GM12878 (cell line): ENCODE data around the gene ENDOD1. TPM values are rescaled to one million over a fixed set of nuclear protein-coding genes. Genes with fewer than 3 reads are reported as not detected.

Experiments used
- ATAC-seq: fragments of 200-7000 bp; cut with Tn5 transposase; 3 replicates; pipeline ENCODE4 v1.9.1; 2020; ENCODE audit warnings: mild to moderate bottlenecking, moderate library complexity
- BruUV-seq: library from RNA; stranded (reverse); fragments of 400-500 nt; replicated peaks from 2 replicates; lab custom pipeline; 2021; lab: Mats Ljungman, UMichigan
- CTCF ChIA-PET: fragments of 300-600 bp; sonication (Branson Sonifier 250); formaldehyde crosslinking; extraction: SDS; loops from one replicate; lab custom pipeline; 2021; ENCODE audit warnings: inconsistent platforms; lab: Yijun Ruan, JAX
- POLR2A ChIA-PET: fragments of 350-600 bp; formaldehyde crosslinking; extraction: SDS; loops from one replicate; lab custom pipeline; 2021; ENCODE audit warnings: inconsistent platforms; lab: Charles Lee
- RAD21 ChIA-PET: fragments of 300-600 bp; sonication (Branson Sonifier 250); formaldehyde crosslinking; loops from one replicate; lab custom pipeline; 2023; ENCODE audit warnings: antibody characterized with exemption; ENCODE audit not compliant: unreplicated experiment; lab: Charles Lee
- SMC1A ChIA-PET: fragments of 300-600 bp; sonication (Branson Sonifier 250); formaldehyde crosslinking; loops from one replicate; lab custom pipeline; 2023; ENCODE audit not compliant: unreplicated experiment, uncharacterized antibody; lab: Charles Lee
- DNase-seq: peaks from one replicate; pipeline ENCODE4 v3.0.0-alpha.2; 2011; ENCODE audit warnings: low read depth, low spot score
- FAIRE-seq: peaks from 3 replicates; lab custom pipeline; 2011; peaks lifted over from hg19 to GRCh38; lab: Jason Lieb, UNC
- H2AFZ ChIP-seq: 2 replicates; pipeline ENCODE4 v1.6.0; 2011; ENCODE audit warnings: low read depth, low read length, control low read depth; ENCODE audit not compliant: control insufficient read depth
- H3K27ac ChIP-seq: 2 replicates; pipeline ENCODE4 v1.5.1; 2011; ENCODE audit warnings: control low read depth; ENCODE audit not compliant: control insufficient read depth, insufficient read depth
- H3K27me3 ChIP-seq, 2 experiments: replicated peaks in 1 of 2; 2 replicates each; pipeline versions ENCODE4 v1.6.0 to v1.6.1; 2011; ENCODE audit warnings: low read length in 1 of 2; ENCODE audit not compliant: control insufficient read depth in 2 of 2, insufficient read depth in 2 of 2
- H3K36me3 ChIP-seq, 2 experiments: 2 replicates each; pipeline ENCODE4 v1.5.1; 2011; ENCODE audit warnings: low read length in 1 of 2; ENCODE audit not compliant: control insufficient read depth in 2 of 2, insufficient read depth in 2 of 2
- H3K4me1 ChIP-seq: 2 replicates; pipeline ENCODE4 v1.6.1; 2011; ENCODE audit warnings: mild to moderate bottlenecking, low read length, moderate library complexity, mixed read lengths; ENCODE audit not compliant: control insufficient read depth, insufficient read depth
- H3K4me2 ChIP-seq: 2 replicates; pipeline ENCODE4 v1.6.0; 2011; ENCODE audit warnings: control low read depth; ENCODE audit not compliant: control insufficient read depth, insufficient read depth
- H3K4me3 ChIP-seq: fragments of 200-600 bp; sonication (generic); 2 replicates; pipeline ENCODE4 v1.5.1; 2016
- H3K79me2 ChIP-seq: 2 replicates; pipeline ENCODE4 v1.6.0; 2011; ENCODE audit warnings: low read length; ENCODE audit not compliant: control insufficient read depth, insufficient read depth
- H3K9ac ChIP-seq: 2 replicates; pipeline ENCODE4 v1.8.0; 2011; ENCODE audit warnings: low read length, control low read depth, mixed read lengths; ENCODE audit not compliant: control insufficient read depth, insufficient read depth
- H3K9me3 ChIP-seq: replicated peaks from 3 replicates; pipeline ENCODE4 v1.5.1; 2011; ENCODE audit warnings: mild to moderate bottlenecking, low read length; ENCODE audit not compliant: control insufficient read depth, insufficient read depth
- H4K20me1 ChIP-seq: 2 replicates; pipeline ENCODE4 v1.6.0; 2011; ENCODE audit not compliant: control insufficient read depth, insufficient read depth
- CHD2 ChIP-seq: IDR thresholded peaks from 2 replicates; pipeline ENCODE4 v1.6.1; 2011; ENCODE audit warnings: low read depth, low read length, improper control_type of control experiment, borderline replicate concordance
- HDAC6 ChIP-seq: fragments of 200-600 bp; sonication (generic); IDR thresholded peaks from one replicate; pipeline ENCODE4 v1.8.0; 2017; ENCODE audit warnings: antibody characterized with exemption; ENCODE audit not compliant: unreplicated experiment
- IKZF1 ChIP-seq: fragments of 450-650 bp; conservative IDR thresholded peaks from 2 replicates; pipeline ENCODE4 v1.6.1; 2017; ENCODE audit warnings: antibody characterized with exemption, mild to moderate bottlenecking
- RBBP5 ChIP-seq: fragments of 200-600 bp; sonication (generic); conservative IDR thresholded peaks from 2 replicates; pipeline ENCODE4 v1.6.1; 2016
- REST ChIP-seq: IDR thresholded peaks from 2 replicates; pipeline ENCODE4 v1.6.1; 2012; ENCODE audit warnings: mild to moderate bottlenecking, low read depth, low read length
- SMAD5 ChIP-seq: IDR thresholded peaks from 2 replicates; pipeline ENCODE4 v1.6.1; 2016; ENCODE audit warnings: antibody characterized with exemption, low read depth
- STAT1 ChIP-seq: fragments of 450-650 bp; conservative IDR thresholded peaks from 2 replicates; pipeline ENCODE4 v1.6.1; 2014; ENCODE audit warnings: antibody characterized with exemption, mild to moderate bottlenecking
- WGBS: methylation state at CpG from one replicate; pipeline ENCODE4 v1.1.6; 2016; ENCODE audit warnings: low lambda C conversion rate; ENCODE audit not compliant: insufficient replicate concordance, insufficient coverage; ENCODE audit errors: missing lambda C conversion rate; 5-methylcytosine and 5-hydroxymethylcytosine counted together
- in situ Hi-C: fragments of 300-500 bp; cut with MboI; formaldehyde crosslinking; loops from 9 replicates; pipeline ENCODE4 v1.14.3; 2018; ENCODE audit warnings: mixed read lengths
- intact Hi-C: fragments of 100-400 bp; cut with micrococcal nuclease; formaldehyde crosslinking; loops from one replicate; pipeline ENCODE4 v1.14.2; 2022; ENCODE audit not compliant: unreplicated experiment
- polyA plus RNA-seq, 11 experiments: library from polyadenylated mRNA; depleted of rRNA in 4 of 11; unstranded in 6 of 11; stranded (reverse) in 5 of 11; fragments of >200 nt; fragmentation: Nextera tagmentation in 4 of 11; fragmentation: Illumina TruSeq in 1 of 11; extraction: Ambion mirVana in 4 of 11; extraction: Trizol in 1 of 11; gene quantifications; 1 replicate in 1 of 11; 2 replicates in 10 of 11; pipeline versions ENCODE4 v1.2.1 to v1.2.3, GENCODE V29; 2011 to 2016; ENCODE audit warnings: inconsistent platforms in 2 of 11, missing spikeins in 2 of 11, low read depth in 1 of 11
- total RNA-seq, 4 experiments: library from RNA; depleted of rRNA in 3 of 4; stranded (reverse); fragments of >200 nt in 3 of 4; fragmentation: Illumina TruSeq in 1 of 4; extraction: Trizol in 1 of 4; gene quantifications; 2 replicates each; pipeline versions ENCODE4 v1.2.1 to v1.2.3, GENCODE V29; 2013 to 2021
- TF ChIP-seq, protein P1 (sequence below): fragments of 450-650 bp; IDR thresholded peaks from 2 replicates; pipeline ENCODE4 v1.6.1; 2017; ENCODE audit warnings: mild to moderate bottlenecking

ENDOD1 gene
- total and polyA plus RNA-seq, 10 of the 15 experiments (the other 5 are each of a cell fraction or from before 2014, with no cell fraction given) = 6.0 to 30.0 (median 12.1) TPM

DNA sequence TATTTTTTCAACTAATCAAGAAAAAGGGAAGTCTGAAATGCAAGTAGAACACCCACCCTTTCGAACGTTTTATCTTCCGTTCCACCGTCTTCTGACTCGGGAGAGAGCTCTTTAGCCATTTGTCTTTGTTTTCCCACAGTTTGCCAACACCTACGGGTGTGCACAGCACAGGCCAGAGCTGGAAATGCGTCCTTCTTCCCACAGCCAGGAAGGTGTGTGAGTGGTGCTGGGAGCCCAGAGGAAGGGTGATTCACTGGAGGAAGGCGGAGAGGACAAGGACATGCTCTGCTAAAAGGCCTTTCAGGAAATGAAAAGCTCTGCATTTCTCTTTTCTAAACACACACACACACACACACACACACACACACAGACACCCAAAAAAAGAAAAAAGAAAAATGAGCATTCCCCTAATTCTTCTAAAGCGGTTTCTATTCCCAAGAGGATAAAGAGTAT lies 18.5 kb downstream of the ENDOD1 start:
- Histone ChIP-seq H3K4me3 (no peak overlapping the region), H3K27ac (no peak overlapping the region), H3K4me2 (no peak overlapping the region), H3K4me1 (no peaks in the 10 kb centered on the region), H3K9me3 (no peaks in the 10 kb centered on the region), H2AFZ (peak overlapping the region; percentile 6; the same call in 1 of the 2 replicates), H4K20me1 (no peaks in the 10 kb centered on the region), H3K79me2 (no peaks in the 10 kb centered on the region), H3K36me3 (peaks cover 0 to 4% of the 10 kb centered on the region in 2 experiments; a peak in 2 of 4 replicates), H3K9ac (no peak overlapping the region), H3K27me3 (no peaks in the 10 kb centered on the region)
- WGBS = 88% methylated on average over 9 of the region's 9 CpGs
- ATAC-seq (no peak), DNase-seq (no peak), FAIRE-seq (no peak)
- no TSS peak for BruUV-seq
- CTCF ChIA-PET = no interaction called here
- SMC1A ChIA-PET = interaction anchor here (1.4 to 1.5 kb wide), 2 partner anchors 9 to 37 kb away, joined by 4 read pairs; no protein-coding TSS in a partner anchor
- in situ Hi-C loops (no loop called here), intact Hi-C loops (no loop called here)
- POLR2A ChIA-PET = interaction anchor here (0.5 to 1.1 kb wide), 2 partner anchors 10 to 123 kb away, joined by 3 to 6 read pairs; partner anchors contain the start of gene SESN3
- RAD21 ChIA-PET = interaction anchor here (0.9 to 1.7 kb wide), 4 partner anchors 9 to 37 kb away, joined by 3 to 8 read pairs (median 4); no protein-coding TSS in a partner anchor
- TF ChIP-seq STAT1 = no peak
- no peak for TF ChIP-seq CHD2

- ChIA-PET CTCF (no interaction called here), RAD21 (interaction anchor here (0.9 to 1.7 kb wide), 4 partner anchors 10 to 38 kb away, joined by 3 to 8 read pairs (median 4); no protein-coding TSS in a partner anchor)
- TF ChIP-seq SMAD5 (no peak), IKZF1 (no peak), HDAC6 (no peak), REST (no peak), RBBP5 (no peak)
- TF ChIP-seq, protein P1, sequence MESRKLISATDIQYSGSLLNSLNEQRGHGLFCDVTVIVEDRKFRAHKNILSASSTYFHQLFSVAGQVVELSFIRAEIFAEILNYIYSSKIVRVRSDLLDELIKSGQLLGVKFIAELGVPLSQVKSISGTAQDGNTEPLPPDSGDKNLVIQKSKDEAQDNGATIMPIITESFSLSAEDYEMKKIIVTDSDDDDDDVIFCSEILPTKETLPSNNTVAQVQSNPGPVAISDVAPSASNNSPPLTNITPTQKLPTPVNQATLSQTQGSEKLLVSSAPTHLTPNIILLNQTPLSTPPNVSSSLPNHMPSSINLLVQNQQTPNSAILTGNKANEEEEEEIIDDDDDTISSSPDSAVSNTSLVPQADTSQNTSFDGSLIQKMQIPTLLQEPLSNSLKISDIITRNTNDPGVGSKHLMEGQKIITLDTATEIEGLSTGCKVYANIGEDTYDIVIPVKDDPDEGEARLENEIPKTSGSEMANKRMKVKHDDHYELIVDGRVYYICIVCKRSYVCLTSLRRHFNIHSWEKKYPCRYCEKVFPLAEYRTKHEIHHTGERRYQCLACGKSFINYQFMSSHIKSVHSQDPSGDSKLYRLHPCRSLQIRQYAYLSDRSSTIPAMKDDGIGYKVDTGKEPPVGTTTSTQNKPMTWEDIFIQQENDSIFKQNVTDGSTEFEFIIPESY = no peak
Measured at GRCh38 chr11:95108671-95109551, 19.3 kb downstream of the ENDOD1 start.

More at GRCh38 chr11:95108671-95109551, 19.3 kb downstream of the ENDOD1 start:
- Histone ChIP-seq H3K27me3 (no peaks in the 10 kb centered on the region), H3K9ac (no peak overlapping the region), H3K4me3 (no peak overlapping the region), H3K4me1 (no peaks in the 10 kb centered on the region), H3K4me2 (no peak overlapping the region), H3K27ac (no peak overlapping the region), H2AFZ (no peak overlapping the region), H3K79me2 (no peaks in the 10 kb centered on the region), H3K36me3 (peaks cover 0 to 4% of the 10 kb centered on the region in 2 experiments; a peak in 2 of 4 replicates), H4K20me1 (no peaks in the 10 kb centered on the region), H3K9me3 (no peaks in the 10 kb centered on the region)
- intact Hi-C loops (no loop called here), in situ Hi-C loops (no loop called here)
- POLR2A ChIA-PET = interaction anchor here (0.5 kb wide), 1 partner anchor 122 kb away, joined by 6 read pairs; the partner anchor contains the start of gene SESN3
- no TSS peak for BruUV-seq
- no peak for DNase-seq
- FAIRE-seq = no peak
- ATAC-seq = no peak
- SMC1A ChIA-PET = interaction anchor here (1.4 to 1.5 kb wide), 2 partner anchors 10 to 38 kb away, joined by 4 read pairs; no protein-coding TSS in a partner anchor
- 75% methylated on average over 6 of the region's 6 CpGs for WGBS
